Measurements from ENCODE around the gene RAB40B.
"Not testable (repeated sequence)": the region's sequence is repeated elsewhere in the genome, so short reads cannot be mapped to it uniquely, and the experiment has no call there.

The RAB40B gene

GRCh38 chr17:82668024-82668630 lies 30.4 kb downstream of the RAB40B start:
- DNase-seq (ENCODE audit: low read depth in 2 of 2): no peak

GRCh38 chr17:82667668-82668000 lies 30.9 kb downstream of the RAB40B start:
- DNase-seq (ENCODE audit: low read depth in 2 of 2): no peak

GRCh38 chr17:82666931-82667667 lies 31.4 kb downstream of the RAB40B start:
- no peak for DNase-seq (ENCODE audit: low read depth in 2 of 2)

- no peak for DNase-seq (ENCODE audit: low read depth in 2 of 2)
Observed at GRCh38 chr17:82665891-82666290, 32.6 kb downstream of the RAB40B start.

- no peak for DNase-seq (ENCODE audit: low read depth in 2 of 2)
Observed at GRCh38 chr17:82665217-82665616, 33.3 kb downstream of the RAB40B start.

GRCh38 chr17:82664701-82665182 lies 33.8 kb downstream of the RAB40B start:
- no peak for DNase-seq (ENCODE audit: low read depth in 2 of 2)

- no peak for DNase-seq (ENCODE audit: low read depth in 2 of 2)
Observed at GRCh38 chr17:82664276-82664575, 34.3 kb downstream of the RAB40B start.

- DNase-seq (ENCODE audit: low read depth in 2 of 2): no peak
Observed at GRCh38 chr17:82663381-82664275, 34.9 kb downstream of the RAB40B start.

GRCh38 chr17:82662711-82663261 lies 35.7 kb downstream of the RAB40B start:
- DNase-seq (ENCODE audit: low read depth in 2 of 2): no peak

GRCh38 chr17:82661717-82662683 lies 36.5 kb downstream of the RAB40B start:
- no peak for DNase-seq (ENCODE audit: low read depth in 2 of 2)

GRCh38 chr17:82659886-82660285 lies 38.6 kb downstream of the RAB40B start:
- DNase-seq (ENCODE audit: low read depth in 2 of 2): no peak

GRCh38 chr17:82658796-82659452 lies 39.6 kb downstream of the RAB40B start:
- DNase-seq (ENCODE audit: low read depth in 2 of 2): no peak

- DNase-seq (ENCODE audit: low read depth in 2 of 2): no peak
Observed at GRCh38 chr17:82658331-82658730, 40.2 kb downstream of the RAB40B start.

- DNase-seq (ENCODE audit: low read depth in 2 of 2): no peak
Observed at GRCh38 chr17:82657926-82658325, 40.6 kb downstream of the RAB40B start.

- DNase-seq (ENCODE audit: low read depth in 2 of 2): no peak
Observed at GRCh38 chr17:82656266-82656665, 42.2 kb downstream of the RAB40B start.

- no peak for DNase-seq (ENCODE audit: low read depth in 2 of 2)
Observed at GRCh38 chr17:82655523-82655922, 43.0 kb downstream of the RAB40B start.

GRCh38 chr17:82655038-82655479 lies 43.4 kb downstream of the RAB40B start:
- DNase-seq (ENCODE audit: low read depth in 2 of 2): no peak

- DNase-seq (ENCODE audit: low read depth in 2 of 2): not testable (repeated sequence)
Observed at GRCh38 chr17:82654611-82655010, 43.9 kb downstream of the RAB40B start.

- no peak for DNase-seq (ENCODE audit: low read depth in 2 of 2)
Observed at GRCh38 chr17:82653651-82654528, 44.6 kb downstream of the RAB40B start.

- DNase-seq (ENCODE audit: low read depth in 2 of 2): no peak
Observed at GRCh38 chr17:82650723-82651122, 47.8 kb downstream of the RAB40B start.

Data from stimulated activated CD8-positive, alpha-beta memory T cell treated with anti-CD3 and anti-CD28 coated beads, Interleukin-15, amount 100 ng/mL, for 48 hours (primary cell).